ENCODE results near the gene LGALS7.

LGALS7 gene

GRCh38 chr19:38737921-38738737, 35.2 kb downstream of the LGALS7 start:
- no peak for DNase-seq

- DNase-seq, result no peak
Observed at GRCh38 chr19:38737281-38737865, 35.9 kb downstream of the LGALS7 start.

GRCh38 chr19:38736413-38737280, 36.7 kb downstream of the LGALS7 start:
- DNase-seq, result peak; percentile 82

GRCh38 chr19:38736036-38736412, 37.3 kb downstream of the LGALS7 start:
- DNase-seq, result peak; percentile 65

GRCh38 chr19:38735257-38735686, 38.0 kb downstream of the LGALS7 start:
- peak; percentile 60 for DNase-seq

- no peak for DNase-seq
Observed at GRCh38 chr19:38734426-38735256, 38.7 kb downstream of the LGALS7 start.

GRCh38 chr19:38734176-38734425, 39.2 kb downstream of the LGALS7 start:
- DNase-seq, result no peak

- no peak for DNase-seq
Observed at GRCh38 chr19:38733493-38734175, 39.7 kb downstream of the LGALS7 start.

GRCh38 chr19:38733241-38733492, 40.1 kb downstream of the LGALS7 start:
- no peak for DNase-seq

- peak; percentile 32 for DNase-seq
Observed at GRCh38 chr19:38731654-38732301, 41.5 kb downstream of the LGALS7 start.

GRCh38 chr19:38730731-38731589, 42.4 kb downstream of the LGALS7 start:
- no peak for DNase-seq

GRCh38 chr19:38730470-38730730, 42.9 kb downstream of the LGALS7 start:
- no peak for DNase-seq

GRCh38 chr19:38729653-38730469, 43.5 kb downstream of the LGALS7 start:
- DNase-seq, result peak; percentile 48

GRCh38 chr19:38728752-38729541, 44.4 kb downstream of the LGALS7 start:
- no peak for DNase-seq

GRCh38 chr19:38727868-38728660, 45.3 kb downstream of the LGALS7 start:
- no peak for DNase-seq

- no peak for DNase-seq
Observed at GRCh38 chr19:38727306-38727867, 45.9 kb downstream of the LGALS7 start.

- no peak for DNase-seq
Observed at GRCh38 chr19:38726761-38727301, 46.5 kb downstream of the LGALS7 start.

- DNase-seq, result no peak
Observed at GRCh38 chr19:38726284-38726673, 47.0 kb downstream of the LGALS7 start.

All from NCI-H146 (cell line).